HG03139 (cell line): Measurements from ENCODE around the gene RUVBL1.
A peak's percentile ranks its signal among the peaks of the same experiment; 100 is the strongest.

Experiments used
- ATAC-seq: cut with Tn5 transposase; IDR thresholded peaks from one replicate; pipeline ENCODE4 v1.9.1; 2021; ENCODE audit not compliant: unreplicated experiment

The RUVBL1 gene

DNA sequence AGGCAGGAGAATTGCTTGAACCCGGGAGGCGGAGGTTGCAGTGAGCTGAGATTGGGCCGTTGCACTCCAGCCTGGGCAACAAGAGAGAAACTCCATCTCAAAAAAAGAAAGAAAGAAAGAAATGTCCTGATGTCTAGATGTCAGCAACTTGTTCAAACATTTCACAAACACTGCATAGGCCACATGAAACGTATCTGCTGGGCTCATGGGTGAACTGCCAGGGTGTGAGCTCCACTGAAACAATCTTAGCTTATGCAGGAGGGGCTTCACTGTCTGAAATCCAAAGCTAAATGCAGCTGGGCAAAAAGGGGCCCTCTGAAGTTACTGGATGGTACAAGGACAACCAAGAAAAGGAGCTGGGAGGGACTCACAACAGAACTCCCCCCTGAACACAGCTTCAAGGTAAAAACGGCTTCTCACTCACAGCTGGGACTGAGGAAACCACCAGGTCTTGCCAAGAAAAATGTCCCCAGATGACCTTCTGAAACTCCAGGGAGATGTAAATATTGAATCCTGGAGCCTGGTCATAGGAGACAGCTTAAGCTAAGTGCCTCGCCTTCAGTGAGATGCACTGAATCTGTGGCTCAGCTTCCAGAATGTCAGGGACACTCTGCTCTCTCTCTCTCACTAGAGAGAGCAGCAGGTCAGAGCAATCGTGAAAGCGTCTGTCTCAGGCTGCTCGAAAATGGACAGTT lies 39.5 kb downstream of the RUVBL1 start:
- ATAC-seq, result no peak

- no peak for ATAC-seq
Observed at GRCh38 chr3:128083396-128083795, 40.2 kb downstream of the RUVBL1 start.

GRCh38 chr3:128082546-128082945 lies 41.1 kb downstream of the RUVBL1 start:
- ATAC-seq, result no peak

GRCh38 chr3:128081846-128082245 lies 41.8 kb downstream of the RUVBL1 start:
- no peak for ATAC-seq

- ATAC-seq, result no peak
Observed at GRCh38 chr3:128081226-128081625, 42.4 kb downstream of the RUVBL1 start.

- no peak for ATAC-seq
Observed at GRCh38 chr3:128080323-128081080, 43.1 kb downstream of the RUVBL1 start.

DNA sequence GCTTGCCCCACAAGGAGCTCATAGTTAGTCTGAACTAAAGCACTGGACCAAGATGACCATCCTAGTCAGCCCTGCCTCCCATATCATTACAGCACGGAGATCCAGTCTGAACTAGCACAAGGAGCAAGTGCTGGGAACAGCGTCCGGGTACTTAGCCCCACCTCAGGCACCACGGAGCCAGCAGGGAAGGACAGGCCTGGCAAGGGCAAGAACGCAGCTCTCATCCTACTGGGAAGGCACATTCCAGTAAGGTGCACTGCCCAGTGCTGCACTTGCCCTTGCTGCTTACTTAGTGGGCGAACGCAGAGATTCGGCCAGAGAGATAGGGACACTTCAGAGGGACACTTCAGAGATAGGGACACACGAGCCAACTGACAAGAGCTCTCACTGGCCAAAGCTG lies 43.8 kb downstream of the RUVBL1 start:
- ATAC-seq, result no peak

DNA sequence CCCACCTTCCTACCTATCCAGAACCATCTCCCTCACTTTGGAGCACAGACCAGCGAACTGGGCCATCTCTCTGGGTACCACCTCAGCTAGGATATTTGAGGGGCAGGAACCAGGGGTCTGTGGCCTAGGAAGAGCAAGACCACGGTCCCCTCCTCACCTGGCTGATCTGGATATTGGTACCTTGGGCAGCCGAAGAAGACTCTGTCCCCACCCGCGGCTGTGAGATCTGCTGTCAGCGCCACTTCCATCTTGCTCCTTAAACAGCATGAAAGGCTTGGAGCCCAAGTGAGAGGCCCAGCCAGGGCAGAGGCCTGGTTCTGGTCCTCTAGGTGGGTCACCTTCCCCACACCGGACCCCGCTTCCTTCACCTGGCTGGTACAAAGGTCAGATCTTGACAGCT lies 44.7 kb downstream of the RUVBL1 start:
- no peak for ATAC-seq

GRCh38 chr3:128078322-128078721 lies 45.3 kb downstream of the RUVBL1 start:
- ATAC-seq, result no peak

DNA sequence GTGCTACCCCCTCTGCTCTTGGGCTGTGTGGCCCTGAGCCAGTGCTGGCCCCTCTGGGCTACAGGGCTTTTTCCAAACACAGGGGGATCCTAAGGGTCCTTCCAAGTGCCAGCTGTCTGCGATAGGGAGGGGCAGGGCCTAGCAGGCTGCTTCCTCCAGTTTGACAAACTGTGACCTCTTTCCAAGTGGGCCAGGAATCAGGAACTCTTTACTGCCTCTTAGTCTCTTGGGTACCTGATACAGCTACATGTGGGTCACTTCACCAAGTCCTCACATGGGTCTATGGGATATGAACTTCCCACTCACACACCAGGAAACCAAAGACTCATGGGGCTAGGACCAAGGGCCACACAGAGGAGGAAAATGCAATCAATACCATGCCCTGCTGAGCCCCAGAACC lies 45.9 kb downstream of the RUVBL1 start:
- no peak for ATAC-seq

GRCh38 chr3:128077202-128077624 lies 46.4 kb downstream of the RUVBL1 start:
- no peak for ATAC-seq

GRCh38 chr3:128076483-128077201 lies 47.0 kb downstream of the RUVBL1 start:
- ATAC-seq, result no peak

- ATAC-seq, result peak; percentile 55
Observed at GRCh38 chr3:128075522-128076482, 47.8 kb downstream of the RUVBL1 start.

DNA sequence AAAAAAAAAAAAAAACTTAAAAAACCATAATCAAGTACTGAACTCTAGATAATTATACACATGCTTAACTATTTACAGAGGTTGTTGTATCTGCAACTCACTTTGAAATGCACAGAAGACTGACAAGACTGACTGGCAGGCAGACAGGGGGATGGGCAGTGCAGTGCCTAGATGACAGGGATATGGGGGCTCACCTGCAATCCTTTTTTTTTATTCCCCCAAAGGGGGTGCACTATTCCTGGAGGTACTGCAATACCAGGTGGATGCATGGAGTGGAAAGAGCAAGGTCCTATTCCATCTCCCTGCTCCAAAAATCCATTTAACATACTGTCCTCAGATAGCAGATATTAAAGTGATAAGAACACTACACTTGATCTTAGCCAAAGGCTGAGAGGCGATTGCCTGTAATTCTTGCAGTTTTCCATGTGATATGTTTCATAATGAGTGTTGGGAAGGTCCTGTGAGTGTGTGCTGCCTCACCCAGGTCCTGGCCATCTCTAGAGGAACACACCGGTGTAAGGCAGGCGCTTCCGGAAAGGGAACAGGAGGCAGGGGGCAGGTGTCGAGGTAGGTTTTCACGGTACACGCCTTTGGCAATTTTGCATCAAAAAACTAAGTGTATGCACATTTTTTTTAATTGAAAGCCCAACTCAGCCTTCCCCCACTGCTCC lies 48.6 kb downstream of the RUVBL1 start:
- ATAC-seq, result no peak

GRCh38 chr3:128073807-128074206 lies 49.8 kb downstream of the RUVBL1 start:
- no peak for ATAC-seq

- no peak for ATAC-seq
Observed at GRCh38 chr3:128073185-128073725, 50.4 kb downstream of the RUVBL1 start.

- no peak for ATAC-seq
Observed at GRCh38 chr3:128072454-128073184, 51.0 kb downstream of the RUVBL1 start.

DNA sequence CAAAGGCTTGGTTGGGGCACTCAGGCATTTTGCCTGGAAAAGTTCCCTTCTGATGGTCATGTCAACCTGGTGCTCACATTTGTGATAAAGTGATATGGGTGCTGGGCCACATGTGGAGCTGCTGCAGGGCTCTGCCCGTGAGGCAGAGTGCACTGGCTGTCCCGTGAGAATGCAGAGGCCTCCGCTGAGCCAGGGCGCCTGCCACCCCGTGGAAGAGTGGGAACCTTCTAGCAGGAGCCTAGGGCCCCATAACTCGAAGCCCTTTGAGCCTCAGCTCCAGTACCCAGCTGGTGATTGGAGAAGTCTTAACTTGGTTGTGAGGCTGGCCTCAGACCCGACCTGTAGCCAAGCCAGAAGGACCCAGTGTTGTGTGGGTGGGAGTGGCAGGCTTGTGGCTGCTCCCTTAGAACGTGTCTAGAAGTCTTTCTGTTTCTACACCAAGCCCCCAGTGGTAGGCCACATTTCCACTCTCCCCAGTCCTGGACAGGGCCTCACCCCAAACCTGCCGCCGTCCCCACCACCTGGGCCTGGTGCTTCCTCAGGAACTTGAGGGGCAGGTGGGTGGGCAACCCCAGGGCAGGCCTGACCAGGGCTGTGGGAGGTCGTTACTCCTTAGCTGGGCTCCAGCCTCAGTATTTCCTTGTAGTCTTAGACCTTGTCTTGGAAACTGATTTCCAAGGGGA lies 51.7 kb downstream of the RUVBL1 start:
- no peak for ATAC-seq
